Measurements from ENCODE around the gene DOCK11. TPM values are rescaled to one million over a fixed set of nuclear protein-coding genes. Genes with fewer than 3 reads are reported as not detected.

DOCK11 gene
- total and polyA plus RNA-seq, 2 donors from 2014 or later, result 11.4 to 49.5 TPM

- intact Hi-C loops (cut with DNase I), result no loop called here
- FAIRE-seq, result no peak
- Histone ChIP-seq H3K36me3 (ENCODE audit: control insufficient read depth in 2 of 3, insufficient read depth in 3 of 3, low read length in 3 of 3) (no peaks in the 10 kb centered on the region), H3K9me3 (ENCODE audit: control insufficient read depth in 2 of 3, insufficient read depth in 1 of 3, low read length in 3 of 3) (no peaks in the 10 kb centered on the region), H3K4me3 (ENCODE audit: low read length in 3 of 3) (no peak overlapping the region), H3K9ac (ENCODE audit: low read length in 3 of 3) (no peak overlapping the region), H3K4me1 (ENCODE audit: control insufficient read depth in 2 of 3, insufficient read depth in 2 of 3, low read depth in 1 of 3, low read length in 3 of 3) (no peaks in the 10 kb centered on the region), H3K27ac (ENCODE audit: low read depth in 2 of 2, low read length in 2 of 2) (no peak overlapping the region), H3K27me3 (ENCODE audit: control insufficient read depth, insufficient read depth, low read length) (peaks cover 2% of the 10 kb centered on the region)
- no peak for DNase-seq
- TF ChIP-seq, protein P1, sequence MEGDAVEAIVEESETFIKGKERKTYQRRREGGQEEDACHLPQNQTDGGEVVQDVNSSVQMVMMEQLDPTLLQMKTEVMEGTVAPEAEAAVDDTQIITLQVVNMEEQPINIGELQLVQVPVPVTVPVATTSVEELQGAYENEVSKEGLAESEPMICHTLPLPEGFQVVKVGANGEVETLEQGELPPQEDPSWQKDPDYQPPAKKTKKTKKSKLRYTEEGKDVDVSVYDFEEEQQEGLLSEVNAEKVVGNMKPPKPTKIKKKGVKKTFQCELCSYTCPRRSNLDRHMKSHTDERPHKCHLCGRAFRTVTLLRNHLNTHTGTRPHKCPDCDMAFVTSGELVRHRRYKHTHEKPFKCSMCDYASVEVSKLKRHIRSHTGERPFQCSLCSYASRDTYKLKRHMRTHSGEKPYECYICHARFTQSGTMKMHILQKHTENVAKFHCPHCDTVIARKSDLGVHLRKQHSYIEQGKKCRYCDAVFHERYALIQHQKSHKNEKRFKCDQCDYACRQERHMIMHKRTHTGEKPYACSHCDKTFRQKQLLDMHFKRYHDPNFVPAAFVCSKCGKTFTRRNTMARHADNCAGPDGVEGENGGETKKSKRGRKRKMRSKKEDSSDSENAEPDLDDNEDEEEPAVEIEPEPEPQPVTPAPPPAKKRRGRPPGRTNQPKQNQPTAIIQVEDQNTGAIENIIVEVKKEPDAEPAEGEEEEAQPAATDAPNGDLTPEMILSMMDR (IDR thresholded peaks at IDR 0.05; ENCODE audit: borderline replicate concordance, extremely low read depth, insufficient read depth), result no peak
Observed at GRCh38 chrX:118502161-118502789, 6.7 kb downstream of the DOCK11 start.

GRCh38 chrX:118503260-118504041 lies 7.8 kb downstream of the DOCK11 start:
- Histone ChIP-seq H3K4me3 (ENCODE audit: low read length in 3 of 3) (no peak overlapping the region), H3K9ac (ENCODE audit: low read length in 3 of 3) (no peak overlapping the region), H3K27ac (ENCODE audit: low read depth in 2 of 2, low read length in 2 of 2) (no peak overlapping the region), H3K36me3 (ENCODE audit: control insufficient read depth in 2 of 3, insufficient read depth in 3 of 3, low read length in 3 of 3) (no peaks in the 10 kb centered on the region), H3K9me3 (ENCODE audit: control insufficient read depth in 2 of 3, insufficient read depth in 1 of 3, low read length in 3 of 3) (no peaks in the 10 kb centered on the region), H3K4me1 (ENCODE audit: control insufficient read depth in 2 of 3, insufficient read depth in 2 of 3, low read depth in 1 of 3, low read length in 3 of 3) (no peaks in the 10 kb centered on the region), H3K27me3 (ENCODE audit: control insufficient read depth, insufficient read depth, low read length) (no peaks in the 10 kb centered on the region)
- intact Hi-C loops (cut with DNase I), result no loop called here
- TF ChIP-seq, protein P1 (IDR thresholded peaks at IDR 0.05; ENCODE audit: borderline replicate concordance, extremely low read depth, insufficient read depth), result no peak
- no peak for FAIRE-seq
- DNase-seq, result no peak

- no peak overlapping the region for H3K27ac ChIP-seq (ENCODE audit: low read depth in 2 of 2, low read length in 2 of 2)
- no peak overlapping the region for H3K4me3 ChIP-seq (ENCODE audit: low read length in 3 of 3)
- H3K4me1 ChIP-seq (ENCODE audit: control insufficient read depth in 2 of 3, insufficient read depth in 2 of 3, low read depth in 1 of 3, low read length in 3 of 3), result no peaks in the 10 kb centered on the region
- no peak overlapping the region for H3K9ac ChIP-seq (ENCODE audit: low read length in 3 of 3)
- no peak for FAIRE-seq
- TF ChIP-seq, protein P1 (IDR thresholded peaks at IDR 0.05; ENCODE audit: borderline replicate concordance, extremely low read depth, insufficient read depth), result no peak
- no peak for DNase-seq
- intact Hi-C loops (cut with DNase I), result no loop called here
- H3K9me3 ChIP-seq (ENCODE audit: control insufficient read depth in 2 of 3, insufficient read depth in 1 of 3, low read length in 3 of 3), result no peaks in the 10 kb centered on the region
- no peaks in the 10 kb centered on the region for H3K27me3 ChIP-seq (ENCODE audit: control insufficient read depth, insufficient read depth, low read length)
- no peaks in the 10 kb centered on the region for H3K36me3 ChIP-seq (ENCODE audit: control insufficient read depth in 2 of 3, insufficient read depth in 3 of 3, low read length in 3 of 3)
Observed at GRCh38 chrX:118504581-118504980, 9.0 kb downstream of the DOCK11 start.
